ENCODE results near the gene MRTFA. TPM values are rescaled to one million over a fixed set of nuclear protein-coding genes. Genes with fewer than 3 reads are reported as not detected.

MRTFA gene
- total and polyA plus RNA-seq, 9 of the 15 experiments (the other 6 are each of a cell fraction or from before 2014, with no cell fraction given) = 0.84 to 21.1 (median 3.7) TPM

DNA sequence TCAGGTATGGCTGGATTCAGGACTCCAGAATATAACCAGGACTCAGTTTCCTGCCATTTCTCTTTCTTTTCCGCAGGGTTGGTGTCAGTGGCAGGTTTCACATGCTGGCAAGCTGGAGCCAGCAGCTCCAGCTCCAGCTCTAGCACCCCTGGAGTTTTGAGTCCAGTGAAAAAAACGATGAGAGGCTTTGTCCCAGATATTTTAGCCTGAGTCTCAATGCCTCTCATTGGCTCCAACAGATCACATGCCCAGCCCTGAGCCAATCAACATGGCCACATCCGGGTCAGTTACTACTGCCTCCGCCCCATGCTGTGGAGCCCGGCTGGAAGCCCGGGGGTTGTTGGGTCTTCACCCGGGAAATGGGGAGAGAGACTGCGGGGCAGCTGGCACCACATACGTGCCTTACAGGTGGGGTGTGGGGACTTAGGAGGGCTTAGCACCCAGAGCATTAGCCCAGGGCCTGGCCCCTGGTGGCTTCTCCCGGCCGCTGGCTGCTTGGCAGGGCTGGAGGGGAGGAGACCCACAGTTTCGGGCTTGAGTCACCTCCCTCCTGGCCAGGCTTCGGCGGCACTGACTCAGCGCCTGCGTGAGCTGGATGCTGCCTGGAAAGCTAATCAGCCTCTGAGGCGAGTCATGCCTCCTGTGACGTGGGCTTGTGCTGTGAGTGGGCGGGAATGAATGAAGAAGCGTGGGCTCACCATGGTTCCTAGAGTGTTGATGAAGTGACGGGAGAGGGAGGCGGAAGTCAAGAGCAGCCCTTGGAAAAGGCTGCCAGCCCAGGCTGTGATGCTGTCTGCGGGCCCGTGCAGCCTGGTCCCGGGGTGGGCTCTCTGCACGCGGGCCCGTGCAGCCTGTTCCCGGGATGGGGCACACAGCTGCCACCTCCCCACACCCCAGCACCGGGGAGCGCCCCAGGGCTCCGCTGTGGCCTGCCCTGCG, 15.3 kb upstream of the MRTFA start (continued):
- TF ChIP-seq, protein P1, sequence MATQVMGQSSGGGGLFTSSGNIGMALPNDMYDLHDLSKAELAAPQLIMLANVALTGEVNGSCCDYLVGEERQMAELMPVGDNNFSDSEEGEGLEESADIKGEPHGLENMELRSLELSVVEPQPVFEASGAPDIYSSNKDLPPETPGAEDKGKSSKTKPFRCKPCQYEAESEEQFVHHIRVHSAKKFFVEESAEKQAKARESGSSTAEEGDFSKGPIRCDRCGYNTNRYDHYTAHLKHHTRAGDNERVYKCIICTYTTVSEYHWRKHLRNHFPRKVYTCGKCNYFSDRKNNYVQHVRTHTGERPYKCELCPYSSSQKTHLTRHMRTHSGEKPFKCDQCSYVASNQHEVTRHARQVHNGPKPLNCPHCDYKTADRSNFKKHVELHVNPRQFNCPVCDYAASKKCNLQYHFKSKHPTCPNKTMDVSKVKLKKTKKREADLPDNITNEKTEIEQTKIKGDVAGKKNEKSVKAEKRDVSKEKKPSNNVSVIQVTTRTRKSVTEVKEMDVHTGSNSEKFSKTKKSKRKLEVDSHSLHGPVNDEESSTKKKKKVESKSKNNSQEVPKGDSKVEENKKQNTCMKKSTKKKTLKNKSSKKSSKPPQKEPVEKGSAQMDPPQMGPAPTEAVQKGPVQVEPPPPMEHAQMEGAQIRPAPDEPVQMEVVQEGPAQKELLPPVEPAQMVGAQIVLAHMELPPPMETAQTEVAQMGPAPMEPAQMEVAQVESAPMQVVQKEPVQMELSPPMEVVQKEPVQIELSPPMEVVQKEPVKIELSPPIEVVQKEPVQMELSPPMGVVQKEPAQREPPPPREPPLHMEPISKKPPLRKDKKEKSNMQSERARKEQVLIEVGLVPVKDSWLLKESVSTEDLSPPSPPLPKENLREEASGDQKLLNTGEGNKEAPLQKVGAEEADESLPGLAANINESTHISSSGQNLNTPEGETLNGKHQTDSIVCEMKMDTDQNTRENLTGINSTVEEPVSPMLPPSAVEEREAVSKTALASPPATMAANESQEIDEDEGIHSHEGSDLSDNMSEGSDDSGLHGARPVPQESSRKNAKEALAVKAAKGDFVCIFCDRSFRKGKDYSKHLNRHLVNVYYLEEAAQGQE (IDR thresholded peaks at IDR 0.05; ENCODE audit: borderline replicate concordance) = peak; percentile 80
- TF ChIP-seq, protein P1 (CRISPR knock-in tag; IDR thresholded peaks at IDR 0.05; ENCODE audit: low read depth) = peak; percentile 23; the same call in 1 of the 2 replicates
- no peak for TF ChIP-seq RAD21 (CRISPR knock-in tag; conservative IDR thresholded peaks at IDR 0.05 in 1 of 2, IDR thresholded peaks at IDR 0.05 in 1 of 2)
- no peak for TF ChIP-seq SLC30A9 (CRISPR knock-in tag; IDR thresholded peaks at IDR 0.05)
- TF ChIP-seq, protein P2, sequence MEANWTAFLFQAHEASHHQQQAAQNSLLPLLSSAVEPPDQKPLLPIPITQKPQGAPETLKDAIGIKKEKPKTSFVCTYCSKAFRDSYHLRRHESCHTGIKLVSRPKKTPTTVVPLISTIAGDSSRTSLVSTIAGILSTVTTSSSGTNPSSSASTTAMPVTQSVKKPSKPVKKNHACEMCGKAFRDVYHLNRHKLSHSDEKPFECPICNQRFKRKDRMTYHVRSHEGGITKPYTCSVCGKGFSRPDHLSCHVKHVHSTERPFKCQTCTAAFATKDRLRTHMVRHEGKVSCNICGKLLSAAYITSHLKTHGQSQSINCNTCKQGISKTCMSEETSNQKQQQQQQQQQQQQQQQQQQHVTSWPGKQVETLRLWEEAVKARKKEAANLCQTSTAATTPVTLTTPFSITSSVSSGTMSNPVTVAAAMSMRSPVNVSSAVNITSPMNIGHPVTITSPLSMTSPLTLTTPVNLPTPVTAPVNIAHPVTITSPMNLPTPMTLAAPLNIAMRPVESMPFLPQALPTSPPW (CRISPR knock-in tag; IDR thresholded peaks at IDR 0.05) = peak; percentile 60; the same call in 1 of the 2 replicates
- TF ChIP-seq RAD51 (IDR thresholded peaks at IDR 0.05; ENCODE audit: borderline replicate concordance, low read depth) = peak; percentile 95
- TF ChIP-seq SOX6 (IDR thresholded peaks at IDR 0.05) = 0 out of 2 replicates have a peak, but pooled peaks have one; percentile 19
- TF ChIP-seq SMAD1 (IDR thresholded peaks at IDR 0.05; ENCODE audit: low read depth, low read length, partially characterized antibody) = no peak
- peak; percentile 47 for TF ChIP-seq TBP (optimal IDR thresholded peaks at IDR 0.05; ENCODE audit: low read depth, low read length)
- peak; percentile 31 for TF ChIP-seq FIP1L1 (IDR thresholded peaks at IDR 0.05; ENCODE audit: low read depth, low read length, poor library complexity, severe bottlenecking)
- TF ChIP-seq ZNF174 (CRISPR knock-in tag; IDR thresholded peaks at IDR 0.05) = no peak
- no peak for TF ChIP-seq KAT8 (IDR thresholded peaks at IDR 0.05; ENCODE audit: low read depth)
- TF ChIP-seq ASH1L (IDR thresholded peaks at IDR 0.05; ENCODE audit: borderline replicate concordance, low read depth, partially characterized antibody) = peak; percentile 58
- TF ChIP-seq, protein P3, sequence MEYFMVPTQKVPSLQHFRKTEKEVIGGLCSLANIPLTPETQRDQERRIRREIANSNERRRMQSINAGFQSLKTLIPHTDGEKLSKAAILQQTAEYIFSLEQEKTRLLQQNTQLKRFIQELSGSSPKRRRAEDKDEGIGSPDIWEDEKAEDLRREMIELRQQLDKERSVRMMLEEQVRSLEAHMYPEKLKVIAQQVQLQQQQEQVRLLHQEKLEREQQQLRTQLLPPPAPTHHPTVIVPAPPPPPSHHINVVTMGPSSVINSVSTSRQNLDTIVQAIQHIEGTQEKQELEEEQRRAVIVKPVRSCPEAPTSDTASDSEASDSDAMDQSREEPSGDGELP (CRISPR knock-in tag; IDR thresholded peaks at IDR 0.05; ENCODE audit: borderline replicate concordance) = peak; percentile 80; the same call in 1 of the 2 replicates
- peak; percentile 90 for TF ChIP-seq LCOR (CRISPR knock-in tag; IDR thresholded peaks at IDR 0.05)
